ENCODE results near the gene TSNAXIP1.

TSNAXIP1 gene

GRCh38 chr16:67783353-67783725 is 23.4 kb upstream of the TSNAXIP1 start:
- no peak for DNase-seq (ENCODE audit: low read depth)

GRCh38 chr16:67786491-67786890 is 20.2 kb upstream of the TSNAXIP1 start:
- no peak for DNase-seq (ENCODE audit: low read depth)

GRCh38 chr16:67790071-67790470 is 16.6 kb upstream of the TSNAXIP1 start:
- DNase-seq (ENCODE audit: low read depth) = no peak

- DNase-seq (ENCODE audit: low read depth) = no peak
Observed at GRCh38 chr16:67796099-67796718, 10.5 kb upstream of the TSNAXIP1 start.

- no peak for DNase-seq (ENCODE audit: low read depth)
Observed at GRCh38 chr16:67800338-67800926, 6.3 kb upstream of the TSNAXIP1 start.

- no peak for DNase-seq (ENCODE audit: low read depth)
Observed at GRCh38 chr16:67801241-67801640, 5.4 kb upstream of the TSNAXIP1 start.

- DNase-seq (ENCODE audit: low read depth) = no peak
Observed at GRCh38 chr16:67801883-67802282, 4.8 kb upstream of the TSNAXIP1 start.

GRCh38 chr16:67803894-67804293 is 2.8 kb upstream of the TSNAXIP1 start:
- DNase-seq (ENCODE audit: low read depth) = no peak

- DNase-seq (ENCODE audit: low read depth) = no peak
Observed at GRCh38 chr16:67804853-67805542, 1.7 kb upstream of the TSNAXIP1 start.

GRCh38 chr16:67805718-67806427 is 816 bp upstream of the TSNAXIP1 start:
- DNase-seq (ENCODE audit: low read depth) = no peak

- DNase-seq (ENCODE audit: low read depth) = no peak
Observed at GRCh38 chr16:67807148-67807682, 526 bp downstream of the TSNAXIP1 start.

- DNase-seq (ENCODE audit: low read depth) = no peak
Observed at GRCh38 chr16:67811899-67812298, 5.2 kb downstream of the TSNAXIP1 start.

- no peak for DNase-seq (ENCODE audit: low read depth)
Observed at GRCh38 chr16:67814567-67814966, 7.9 kb downstream of the TSNAXIP1 start.

- no peak for DNase-seq (ENCODE audit: low read depth)
Observed at GRCh38 chr16:67820608-67821259, 14.0 kb downstream of the TSNAXIP1 start.

- no peak for DNase-seq (ENCODE audit: low read depth)
Observed at GRCh38 chr16:67822511-67822910, 15.8 kb downstream of the TSNAXIP1 start.

GRCh38 chr16:67825119-67825518 is 18.4 kb downstream of the TSNAXIP1 start:
- DNase-seq (ENCODE audit: low read depth) = no peak

GRCh38 chr16:67825906-67826305 is 19.2 kb downstream of the TSNAXIP1 start:
- DNase-seq (ENCODE audit: low read depth) = no peak

GRCh38 chr16:67828651-67829050 is 22.0 kb downstream of the TSNAXIP1 start:
- DNase-seq (ENCODE audit: low read depth) = no peak

- peak; percentile 53 for DNase-seq (ENCODE audit: low read depth)
Observed at GRCh38 chr16:67833030-67833414, 26.3 kb downstream of the TSNAXIP1 start.

GRCh38 chr16:67833415-67834241 is 26.9 kb downstream of the TSNAXIP1 start:
- DNase-seq (ENCODE audit: low read depth) = peak; percentile 80

- DNase-seq (ENCODE audit: low read depth) = no peak
Observed at GRCh38 chr16:67834242-67834614, 27.5 kb downstream of the TSNAXIP1 start.
